Measurements from ENCODE around the gene CHMP2A. TPM values are rescaled to one million over a fixed set of nuclear protein-coding genes. Genes with fewer than 3 reads are reported as not detected.

Gene CHMP2A
- total and polyA plus RNA-seq, 2 of the 13 experiments (the other 11 are each of a cell fraction or from before 2014, with no cell fraction given), result 49.7 to 55.0 TPM

DNA sequence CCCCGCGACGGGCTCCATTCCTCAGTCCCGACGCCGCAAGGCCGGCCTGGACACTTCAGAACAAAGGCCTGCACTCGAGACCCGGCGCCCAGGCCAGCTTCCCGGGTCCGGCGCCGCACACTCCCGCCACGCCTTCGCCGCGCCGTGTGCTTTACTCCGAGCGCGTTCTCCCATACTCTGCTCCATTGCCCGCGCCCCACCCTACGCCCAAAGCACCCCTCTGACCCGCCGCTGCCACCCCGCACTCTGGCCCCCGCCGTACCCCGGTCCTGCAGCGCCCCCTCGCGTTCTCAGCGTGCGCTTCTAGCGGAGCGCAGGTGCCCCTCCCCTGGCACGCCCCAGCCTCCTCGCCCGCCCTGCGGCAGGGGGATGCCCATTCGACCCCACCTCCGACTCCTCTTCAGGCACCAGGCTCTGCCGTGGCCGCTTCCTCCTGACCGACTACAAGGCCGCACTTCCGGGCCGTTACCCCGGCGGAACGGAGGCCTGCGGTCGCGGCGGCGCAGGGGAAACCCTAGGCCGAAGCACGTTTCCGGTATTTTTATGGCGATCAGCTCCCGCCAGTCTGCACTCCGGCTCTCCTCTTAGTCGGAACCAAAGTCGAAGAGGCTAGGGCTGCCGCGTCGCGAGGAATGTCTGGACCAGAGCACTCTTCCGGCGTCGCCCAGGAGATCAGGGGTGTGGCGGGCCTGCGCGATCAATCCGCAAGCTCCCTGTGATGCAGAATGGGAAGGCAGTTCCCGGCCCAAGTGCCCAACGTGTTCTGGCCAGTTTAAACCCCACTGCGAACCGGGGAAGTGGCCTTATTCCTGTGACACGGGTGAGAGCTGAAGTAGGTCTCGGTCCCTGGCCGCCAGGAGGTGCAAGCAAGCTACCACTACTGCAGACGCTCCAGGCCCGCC, 35.3 kb downstream of the CHMP2A start, which contains the start of gene ZBTB45 (continued):
- TF ChIP-seq ZNF607 (CRISPR knock-in tag; IDR thresholded peaks at IDR 0.05; ENCODE audit: borderline replicate concordance) (peak; percentile 89; the same call in 1 of the 2 replicates), ZNF546 (CRISPR knock-in tag; conservative IDR thresholded peaks at IDR 0.05) (peak; percentile 87), DMAP1 (CRISPR knock-in tag; IDR thresholded peaks at IDR 0.05) (peak; percentile 89), ARID2 (CRISPR knock-in tag; IDR thresholded peaks at IDR 0.05; ENCODE audit: borderline replicate concordance) (no peak), EHMT2 (IDR thresholded peaks at IDR 0.05; ENCODE audit: borderline replicate concordance, low read depth, low read length) (no peak; the same call in 1 of the 2 replicates), MED8 (CRISPR knock-in tag; IDR thresholded peaks at IDR 0.05; ENCODE audit: insufficient replicate concordance) (peak; percentile 95), FOXP1 (IDR thresholded peaks at IDR 0.05) (no peak), FOXP1 (CRISPR knock-in tag; IDR thresholded peaks at IDR 0.05) (peak; percentile 30; the same call in 1 of the 2 replicates), ZNF773 (CRISPR knock-in tag; IDR thresholded peaks at IDR 0.05; ENCODE audit: borderline replicate concordance) (peak; percentile 71; the same call in 1 of the 2 replicates), HOXA5 (CRISPR knock-in tag; IDR thresholded peaks at IDR 0.05) (peak; percentile 81)
- TF ChIP-seq, protein P1, sequence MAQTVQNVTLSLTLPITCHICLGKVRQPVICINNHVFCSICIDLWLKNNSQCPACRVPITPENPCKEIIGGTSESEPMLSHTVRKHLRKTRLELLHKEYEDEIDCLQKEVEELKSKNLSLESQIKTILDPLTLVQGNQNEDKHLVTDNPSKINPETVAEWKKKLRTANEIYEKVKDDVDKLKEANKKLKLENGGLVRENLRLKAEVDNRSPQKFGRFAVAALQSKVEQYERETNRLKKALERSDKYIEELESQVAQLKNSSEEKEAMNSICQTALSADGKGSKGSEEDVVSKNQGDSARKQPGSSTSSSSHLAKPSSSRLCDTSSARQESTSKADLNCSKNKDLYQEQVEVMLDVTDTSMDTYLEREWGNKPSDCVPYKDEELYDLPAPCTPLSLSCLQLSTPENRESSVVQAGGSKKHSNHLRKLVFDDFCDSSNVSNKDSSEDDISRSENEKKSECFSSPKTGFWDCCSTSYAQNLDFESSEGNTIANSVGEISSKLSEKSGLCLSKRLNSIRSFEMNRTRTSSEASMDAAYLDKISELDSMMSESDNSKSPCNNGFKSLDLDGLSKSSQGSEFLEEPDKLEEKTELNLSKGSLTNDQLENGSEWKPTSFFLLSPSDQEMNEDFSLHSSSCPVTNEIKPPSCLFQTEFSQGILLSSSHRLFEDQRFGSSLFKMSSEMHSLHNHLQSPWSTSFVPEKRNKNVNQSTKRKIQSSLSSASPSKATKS (CRISPR knock-in tag; IDR thresholded peaks at IDR 0.05), result peak; percentile 97
- TF ChIP-seq, protein P2, sequence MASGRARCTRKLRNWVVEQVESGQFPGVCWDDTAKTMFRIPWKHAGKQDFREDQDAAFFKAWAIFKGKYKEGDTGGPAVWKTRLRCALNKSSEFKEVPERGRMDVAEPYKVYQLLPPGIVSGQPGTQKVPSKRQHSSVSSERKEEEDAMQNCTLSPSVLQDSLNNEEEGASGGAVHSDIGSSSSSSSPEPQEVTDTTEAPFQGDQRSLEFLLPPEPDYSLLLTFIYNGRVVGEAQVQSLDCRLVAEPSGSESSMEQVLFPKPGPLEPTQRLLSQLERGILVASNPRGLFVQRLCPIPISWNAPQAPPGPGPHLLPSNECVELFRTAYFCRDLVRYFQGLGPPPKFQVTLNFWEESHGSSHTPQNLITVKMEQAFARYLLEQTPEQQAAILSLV (CRISPR knock-in tag; IDR thresholded peaks at IDR 0.05; ENCODE audit: borderline replicate concordance), result no peak; the same call in 1 of the 2 replicates
- TF ChIP-seq, protein P3, sequence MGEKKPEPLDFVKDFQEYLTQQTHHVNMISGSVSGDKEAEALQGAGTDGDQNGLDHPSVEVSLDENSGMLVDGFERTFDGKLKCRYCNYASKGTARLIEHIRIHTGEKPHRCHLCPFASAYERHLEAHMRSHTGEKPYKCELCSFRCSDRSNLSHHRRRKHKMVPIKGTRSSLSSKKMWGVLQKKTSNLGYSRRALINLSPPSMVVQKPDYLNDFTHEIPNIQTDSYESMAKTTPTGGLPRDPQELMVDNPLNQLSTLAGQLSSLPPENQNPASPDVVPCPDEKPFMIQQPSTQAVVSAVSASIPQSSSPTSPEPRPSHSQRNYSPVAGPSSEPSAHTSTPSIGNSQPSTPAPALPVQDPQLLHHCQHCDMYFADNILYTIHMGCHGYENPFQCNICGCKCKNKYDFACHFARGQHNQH (CRISPR knock-in tag; IDR thresholded peaks at IDR 0.05), result peak; percentile 96
- TF ChIP-seq, protein P4, sequence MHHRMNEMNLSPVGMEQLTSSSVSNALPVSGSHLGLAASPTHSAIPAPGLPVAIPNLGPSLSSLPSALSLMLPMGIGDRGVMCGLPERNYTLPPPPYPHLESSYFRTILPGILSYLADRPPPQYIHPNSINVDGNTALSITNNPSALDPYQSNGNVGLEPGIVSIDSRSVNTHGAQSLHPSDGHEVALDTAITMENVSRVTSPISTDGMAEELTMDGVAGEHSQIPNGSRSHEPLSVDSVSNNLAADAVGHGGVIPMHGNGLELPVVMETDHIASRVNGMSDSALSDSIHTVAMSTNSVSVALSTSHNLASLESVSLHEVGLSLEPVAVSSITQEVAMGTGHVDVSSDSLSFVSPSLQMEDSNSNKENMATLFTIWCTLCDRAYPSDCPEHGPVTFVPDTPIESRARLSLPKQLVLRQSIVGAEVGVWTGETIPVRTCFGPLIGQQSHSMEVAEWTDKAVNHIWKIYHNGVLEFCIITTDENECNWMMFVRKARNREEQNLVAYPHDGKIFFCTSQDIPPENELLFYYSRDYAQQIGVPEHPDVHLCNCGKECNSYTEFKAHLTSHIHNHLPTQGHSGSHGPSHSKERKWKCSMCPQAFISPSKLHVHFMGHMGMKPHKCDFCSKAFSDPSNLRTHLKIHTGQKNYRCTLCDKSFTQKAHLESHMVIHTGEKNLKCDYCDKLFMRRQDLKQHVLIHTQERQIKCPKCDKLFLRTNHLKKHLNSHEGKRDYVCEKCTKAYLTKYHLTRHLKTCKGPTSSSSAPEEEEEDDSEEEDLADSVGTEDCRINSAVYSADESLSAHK (CRISPR knock-in tag; IDR thresholded peaks at IDR 0.05; ENCODE audit: borderline replicate concordance), result no peak
- TF ChIP-seq, protein P5, sequence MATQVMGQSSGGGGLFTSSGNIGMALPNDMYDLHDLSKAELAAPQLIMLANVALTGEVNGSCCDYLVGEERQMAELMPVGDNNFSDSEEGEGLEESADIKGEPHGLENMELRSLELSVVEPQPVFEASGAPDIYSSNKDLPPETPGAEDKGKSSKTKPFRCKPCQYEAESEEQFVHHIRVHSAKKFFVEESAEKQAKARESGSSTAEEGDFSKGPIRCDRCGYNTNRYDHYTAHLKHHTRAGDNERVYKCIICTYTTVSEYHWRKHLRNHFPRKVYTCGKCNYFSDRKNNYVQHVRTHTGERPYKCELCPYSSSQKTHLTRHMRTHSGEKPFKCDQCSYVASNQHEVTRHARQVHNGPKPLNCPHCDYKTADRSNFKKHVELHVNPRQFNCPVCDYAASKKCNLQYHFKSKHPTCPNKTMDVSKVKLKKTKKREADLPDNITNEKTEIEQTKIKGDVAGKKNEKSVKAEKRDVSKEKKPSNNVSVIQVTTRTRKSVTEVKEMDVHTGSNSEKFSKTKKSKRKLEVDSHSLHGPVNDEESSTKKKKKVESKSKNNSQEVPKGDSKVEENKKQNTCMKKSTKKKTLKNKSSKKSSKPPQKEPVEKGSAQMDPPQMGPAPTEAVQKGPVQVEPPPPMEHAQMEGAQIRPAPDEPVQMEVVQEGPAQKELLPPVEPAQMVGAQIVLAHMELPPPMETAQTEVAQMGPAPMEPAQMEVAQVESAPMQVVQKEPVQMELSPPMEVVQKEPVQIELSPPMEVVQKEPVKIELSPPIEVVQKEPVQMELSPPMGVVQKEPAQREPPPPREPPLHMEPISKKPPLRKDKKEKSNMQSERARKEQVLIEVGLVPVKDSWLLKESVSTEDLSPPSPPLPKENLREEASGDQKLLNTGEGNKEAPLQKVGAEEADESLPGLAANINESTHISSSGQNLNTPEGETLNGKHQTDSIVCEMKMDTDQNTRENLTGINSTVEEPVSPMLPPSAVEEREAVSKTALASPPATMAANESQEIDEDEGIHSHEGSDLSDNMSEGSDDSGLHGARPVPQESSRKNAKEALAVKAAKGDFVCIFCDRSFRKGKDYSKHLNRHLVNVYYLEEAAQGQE (IDR thresholded peaks at IDR 0.05; ENCODE audit: borderline replicate concordance in 1 of 2, low read depth in 1 of 2, low read length in 2 of 2), result peak in 1 of 2 experiments; percentile 78; a peak in 2 of 4 replicates
- TF ChIP-seq, protein P6, sequence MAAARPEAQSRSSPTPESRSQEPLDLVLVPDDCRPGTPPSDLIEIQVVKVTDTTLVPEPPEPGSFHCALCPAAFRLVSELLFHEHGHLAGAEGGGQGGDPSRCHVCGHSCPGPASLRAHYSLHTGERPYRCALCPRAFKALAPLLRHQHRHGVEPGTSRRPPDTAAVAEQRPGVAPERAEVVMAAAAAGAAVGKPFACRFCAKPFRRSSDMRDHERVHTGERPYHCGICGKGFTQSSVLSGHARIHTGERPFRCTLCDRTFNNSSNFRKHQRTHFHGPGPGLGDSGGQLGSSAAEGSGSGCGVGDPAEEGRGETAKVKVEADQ (CRISPR knock-in tag; IDR thresholded peaks at IDR 0.05; ENCODE audit: borderline replicate concordance), result peak; percentile 98
